Measurements from ENCODE around the gene MCIDAS. TPM values are rescaled to one million over a fixed set of nuclear protein-coding genes. Genes with fewer than 3 reads are reported as not detected.

The MCIDAS gene
- total RNA-seq, 1 experiment from 2014 or later = 0.39 TPM

DNA sequence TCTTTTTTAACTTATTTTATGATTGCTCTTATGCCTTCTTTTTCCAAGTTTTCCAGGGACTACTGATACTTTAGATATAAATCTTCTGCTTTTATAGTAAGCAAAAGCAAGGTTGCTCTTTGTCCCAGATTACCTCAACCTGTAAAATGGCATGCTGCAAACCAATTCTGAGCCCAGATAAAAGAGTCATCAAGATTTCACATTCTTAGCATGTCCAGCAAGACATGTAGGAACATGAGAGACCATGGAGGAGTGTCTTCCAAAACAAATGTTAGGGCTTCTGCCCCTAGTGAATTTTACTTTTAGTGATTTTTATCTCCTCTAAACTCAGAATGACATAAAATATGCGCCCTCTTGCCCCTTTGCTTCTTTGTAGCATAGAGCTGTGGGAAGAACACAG lies 47.1 kb downstream of the MCIDAS start:
- Mint-ChIP-seq H3K4me3 (no peak overlapping the region), H3K36me3 (ENCODE audit: insufficient read depth in 1 of 3, low read depth in 3 of 3) (no peaks in the 10 kb centered on the region), H3K27me3 (ENCODE audit: low read depth) (peaks cover 87% of the 10 kb centered on the region), H3K4me1 (peaks cover 17 to 18% of the 10 kb centered on the region in 2 experiments), H3K27ac (no peak overlapping the region), H3K9me3 (peaks cover 0 to 4% of the 10 kb centered on the region in 2 experiments; a peak in 2 of 5 replicates)
- Histone ChIP-seq H3K9ac (ENCODE audit: extremely low read depth, insufficient read length, low read length) (no peak overlapping the region), H3K4me1 (ENCODE audit: insufficient read depth, low read length) (no peaks in the 10 kb centered on the region), H2AFZ (ENCODE audit: low read length) (no peak overlapping the region), H4K91ac (ENCODE audit: insufficient read length, low read depth, low read length) (no peak overlapping the region), H4K5ac (ENCODE audit: insufficient read length, low read depth, low read length) (no peak overlapping the region), H3K79me1 (ENCODE audit: insufficient read depth, low read depth, low read length, poor library complexity, severe bottlenecking) (no peaks in the 10 kb centered on the region), H2BK20ac (ENCODE audit: low read depth, low read length, poor library complexity, severe bottlenecking) (no peak overlapping the region), H4K8ac (replicated peaks; ENCODE audit: insufficient read length, low read depth, low read length) (no peak overlapping the region), H3K14ac (ENCODE audit: insufficient read depth, low read length) (no peak overlapping the region), H3K27me3 (ENCODE audit: insufficient read depth, low read length) (peaks cover 28% of the 10 kb centered on the region; the same call in 1 of the 2 replicates), H3K4me2 (ENCODE audit: insufficient read depth, insufficient read length, low read length) (no peak overlapping the region), H3K23ac (ENCODE audit: insufficient read length, low read depth, low read length) (no peak overlapping the region), H3K9me3 (ENCODE audit: control insufficient read depth, low read depth, low read length) (no peaks in the 10 kb centered on the region), H3K79me2 (ENCODE audit: insufficient read depth, low read length) (no peaks in the 10 kb centered on the region), H2AK5ac (ENCODE audit: insufficient read length, low read length) (no peak overlapping the region), H3K27ac (ENCODE audit: insufficient read length, low read depth, low read length) (no peak overlapping the region), H3K23me2 (ENCODE audit: insufficient read length, low read depth, low read length, poor library complexity, severe bottlenecking) (peaks cover 3% of the 10 kb centered on the region), H2BK5ac (ENCODE audit: insufficient read length, low read length) (no peak overlapping the region), H4K20me1 (ENCODE audit: control insufficient read depth, insufficient read depth, insufficient read length) (no peaks in the 10 kb centered on the region), H3K4ac (ENCODE audit: low read depth, low read length) (no peak overlapping the region), H2BK12ac (ENCODE audit: insufficient read length, low read depth, low read length) (no peak overlapping the region), H3K56ac (ENCODE audit: insufficient read length, low read depth, low read length) (no peak overlapping the region), H3T11ph (ENCODE audit: low read length) (no peak overlapping the region), H2BK120ac (ENCODE audit: low read depth, low read length, poor library complexity, severe bottlenecking) (no peak overlapping the region), H2BK15ac (ENCODE audit: low read depth, low read length) (no peak overlapping the region), H3K18ac (ENCODE audit: insufficient read length, low read depth, low read length) (no peak overlapping the region)
- TF ChIP-seq CTCF (conservative IDR thresholded peaks at IDR 0.05) = no peak
- DNase-seq = no peak
- WGBS (ENCODE audit: extremely low coverage, insufficient read length, low lambda C conversion rate) = no CpG with 5 or more reads among the region's 1 CpG
